A673 (cell line): ENCODE data around the gene HERC2.
"Not testable (repeated sequence)": the region's sequence is repeated elsewhere in the genome, so short reads cannot be mapped to it uniquely, and the experiment has no call there.

Source experiments
- EZH2 ChIP-seq: fragments of 200-600 bp; sonication (generic); IDR thresholded peaks from 2 replicates; pipeline ENCODE4 v1.6.1; 2017; ENCODE audit warnings: borderline replicate concordance, low read depth, mild to moderate bottlenecking, mixed read lengths, antibody characterized with exemption, low read length; ENCODE audit not compliant: poor library complexity, severe bottlenecking
- TF ChIP-seq, protein P1 (sequence below): fragments of 300-800, 200-600 bp; sonication (generic); conservative IDR thresholded peaks from 2 replicates; pipeline ENCODE4 v1.5.1; 2017; ENCODE audit warnings: low read depth, mild to moderate bottlenecking, antibody characterized with exemption, low read length, moderate library complexity, mixed read lengths

DNA sequence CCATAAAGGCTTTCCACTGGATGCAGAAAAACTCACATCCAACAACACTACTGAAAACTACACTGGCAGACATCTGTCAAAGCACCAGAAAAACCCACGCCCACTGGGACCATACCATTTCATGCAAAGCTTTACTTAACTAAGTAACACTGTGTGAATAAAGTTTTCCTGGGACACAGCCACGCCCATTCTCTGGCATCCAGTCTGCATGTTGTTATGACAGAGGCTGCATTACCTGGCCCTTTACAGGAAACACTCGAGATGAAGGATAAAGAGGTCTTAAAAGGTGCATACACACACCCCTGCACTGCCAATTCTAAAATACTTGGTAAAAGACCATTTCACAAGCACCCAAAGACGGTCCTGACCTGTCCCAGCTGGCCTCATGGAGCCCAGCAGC, 176.6 kb downstream of the HERC2 start:
- TF ChIP-seq, protein P1, sequence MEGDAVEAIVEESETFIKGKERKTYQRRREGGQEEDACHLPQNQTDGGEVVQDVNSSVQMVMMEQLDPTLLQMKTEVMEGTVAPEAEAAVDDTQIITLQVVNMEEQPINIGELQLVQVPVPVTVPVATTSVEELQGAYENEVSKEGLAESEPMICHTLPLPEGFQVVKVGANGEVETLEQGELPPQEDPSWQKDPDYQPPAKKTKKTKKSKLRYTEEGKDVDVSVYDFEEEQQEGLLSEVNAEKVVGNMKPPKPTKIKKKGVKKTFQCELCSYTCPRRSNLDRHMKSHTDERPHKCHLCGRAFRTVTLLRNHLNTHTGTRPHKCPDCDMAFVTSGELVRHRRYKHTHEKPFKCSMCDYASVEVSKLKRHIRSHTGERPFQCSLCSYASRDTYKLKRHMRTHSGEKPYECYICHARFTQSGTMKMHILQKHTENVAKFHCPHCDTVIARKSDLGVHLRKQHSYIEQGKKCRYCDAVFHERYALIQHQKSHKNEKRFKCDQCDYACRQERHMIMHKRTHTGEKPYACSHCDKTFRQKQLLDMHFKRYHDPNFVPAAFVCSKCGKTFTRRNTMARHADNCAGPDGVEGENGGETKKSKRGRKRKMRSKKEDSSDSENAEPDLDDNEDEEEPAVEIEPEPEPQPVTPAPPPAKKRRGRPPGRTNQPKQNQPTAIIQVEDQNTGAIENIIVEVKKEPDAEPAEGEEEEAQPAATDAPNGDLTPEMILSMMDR: not testable (repeated sequence)
- not testable (repeated sequence) for TF ChIP-seq EZH2
